ENCODE measurements around the gene SCAPER. TPM values are rescaled to one million over a fixed set of nuclear protein-coding genes. Genes with fewer than 3 reads are reported as not detected.
"Not testable (repeated sequence)": the region's sequence is repeated elsewhere in the genome, so short reads cannot be mapped to it uniquely, and the experiment has no call there.

Gene SCAPER
- total and polyA plus RNA-seq, 2 donors (not counting 1 experiment from before 2014, with no cell fraction given) = 8.3 to 61.6 TPM

- ATAC-seq (ENCODE audit: low read depth) (no peak), DNase-seq (no peak)
- POLR2A ChIA-PET = interaction anchor here (0.6 kb wide), 1 partner anchor 287 kb away, joined by 5 read pairs; no protein-coding TSS in a partner anchor
- Histone ChIP-seq H3K9ac (ENCODE audit: low read length) (no peak overlapping the region), H3K4me1 (ENCODE audit: control insufficient read depth in 2 of 2, insufficient read depth in 2 of 2, low read length in 2 of 2) (no peaks in the 10 kb centered on the region), H3K9me3 (ENCODE audit: control extremely low read depth in 1 of 3, control insufficient read depth in 2 of 3, insufficient read depth in 1 of 3, low read length in 2 of 3) (peaks cover 0 to 11% (median 2%) of the 10 kb centered on the region in 3 donors), H3K27me3 (replicated peaks in 1 of 4; ENCODE audit: control extremely low read depth in 1 of 4, control insufficient read depth in 3 of 4, insufficient read depth in 4 of 4, low read length in 3 of 4) (no peaks in the 10 kb centered on the region), H3K4me2 (replicated peaks; ENCODE audit: low read depth, low read length, poor library complexity, severe bottlenecking) (no peak overlapping the region), H3K4me3 (ENCODE audit: control extremely low read depth in 1 of 5, extremely low read depth in 1 of 5, insufficient read depth in 1 of 5, low read depth in 2 of 5, low read length in 4 of 5) (no peak overlapping the region), H4K20me1 (ENCODE audit: control insufficient read depth, insufficient read depth, low read length, poor library complexity, severe bottlenecking) (no peaks in the 10 kb centered on the region), H3K79me2 (ENCODE audit: control insufficient read depth, insufficient read depth, low read length) (no peaks in the 10 kb centered on the region), H3K36me3 (replicated peaks in 1 of 2; ENCODE audit: control extremely low read depth in 1 of 2, control insufficient read depth in 1 of 2, extremely low read depth in 1 of 2, insufficient read depth in 2 of 2, low read length in 1 of 2) (peaks cover 0 to 2% of the 10 kb centered on the region in 2 experiments), H3K27ac (ENCODE audit: low read length in 2 of 2) (no peak overlapping the region), H2AFZ (ENCODE audit: insufficient read depth, low read depth, low read length, poor library complexity, severe bottlenecking) (no peak overlapping the region)
- Mint-ChIP-seq H3K27me3 (no peaks in the 10 kb centered on the region), H3K27ac (no peak overlapping the region), H3K4me1 (peaks cover 13% of the 10 kb centered on the region), H3K9me3 (ENCODE audit: insufficient read depth) (peaks cover 9% of the 10 kb centered on the region), H3K4me3 (no peak overlapping the region)
- no peak for TF ChIP-seq CTCF (IDR thresholded peaks at IDR 0.05)
- no peak for TF ChIP-seq EZH2 (IDR thresholded peaks at IDR 0.05; ENCODE audit: borderline replicate concordance, insufficient read depth, low read depth, low read length, poor library complexity, severe bottlenecking)
- CTCF ChIA-PET = no interaction called here
- intact Hi-C loops (cut with micrococcal nuclease) = no loop called here
- 85% methylated on average over 4 of the region's 4 CpGs for WGBS (ENCODE audit: insufficient coverage)
Measured at GRCh38 chr15:76714950-76715349, 190.2 kb downstream of the SCAPER start.

DNA sequence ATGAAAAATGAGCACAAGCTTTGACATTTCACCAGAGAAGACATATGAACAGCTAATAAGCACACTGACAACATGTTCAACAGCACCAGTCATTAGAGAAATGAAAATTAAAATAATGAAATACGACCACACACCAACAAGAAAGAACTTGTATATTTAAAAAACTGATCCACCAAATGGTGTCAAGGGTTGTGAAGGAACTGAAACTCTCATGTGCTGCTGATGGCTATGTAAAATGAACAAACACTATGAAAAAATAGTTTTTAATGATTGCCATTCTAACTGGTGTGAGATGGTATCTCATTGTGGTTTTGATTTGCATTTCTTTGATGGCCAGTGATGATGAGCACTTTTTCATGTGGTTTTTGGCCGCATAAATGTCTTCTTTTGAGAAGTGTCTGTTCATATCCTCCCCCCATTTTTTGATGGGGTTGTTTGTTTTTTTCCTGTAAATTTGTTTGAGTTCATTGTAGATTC, 193.8 kb downstream of the SCAPER start:
- DNase-seq (no peak), ATAC-seq (ENCODE audit: low read depth) (peak; percentile 36)
- Mint-ChIP-seq H3K9me3 (ENCODE audit: insufficient read depth) (peaks cover 4% of the 10 kb centered on the region), H3K4me1 (peaks cover 13% of the 10 kb centered on the region), H3K4me3 (no peak overlapping the region), H3K27ac (no peak overlapping the region), H3K27me3 (no peaks in the 10 kb centered on the region)
- Histone ChIP-seq H3K9me3 (ENCODE audit: control extremely low read depth in 1 of 3, control insufficient read depth in 2 of 3, insufficient read depth in 1 of 3, low read length in 2 of 3) (peaks cover 0 to 11% (median 0%) of the 10 kb centered on the region in 3 donors), H3K27me3 (replicated peaks in 1 of 4; ENCODE audit: control extremely low read depth in 1 of 4, control insufficient read depth in 3 of 4, insufficient read depth in 4 of 4, low read length in 3 of 4) (no peaks in the 10 kb centered on the region), H3K9ac (ENCODE audit: low read length) (no peak overlapping the region), H2AFZ (ENCODE audit: insufficient read depth, low read depth, low read length, poor library complexity, severe bottlenecking) (no peak overlapping the region), H3K27ac (ENCODE audit: low read length in 2 of 2) (no peak overlapping the region), H3K4me2 (replicated peaks; ENCODE audit: low read depth, low read length, poor library complexity, severe bottlenecking) (no peak overlapping the region), H3K4me3 (ENCODE audit: control extremely low read depth in 1 of 5, extremely low read depth in 1 of 5, insufficient read depth in 1 of 5, low read depth in 2 of 5, low read length in 4 of 5) (no peak overlapping the region), H3K36me3 (replicated peaks in 1 of 2; ENCODE audit: control extremely low read depth in 1 of 2, control insufficient read depth in 1 of 2, extremely low read depth in 1 of 2, insufficient read depth in 2 of 2, low read length in 1 of 2) (peaks cover 0 to 2% of the 10 kb centered on the region in 2 experiments), H4K20me1 (ENCODE audit: control insufficient read depth, insufficient read depth, low read length, poor library complexity, severe bottlenecking) (no peaks in the 10 kb centered on the region), H3K4me1 (ENCODE audit: control insufficient read depth in 2 of 2, insufficient read depth in 2 of 2, low read length in 2 of 2) (no peaks in the 10 kb centered on the region), H3K79me2 (ENCODE audit: control insufficient read depth, insufficient read depth, low read length) (no peaks in the 10 kb centered on the region)
- WGBS (ENCODE audit: insufficient coverage) = no CpG with 5 or more reads among the region's 2 CpGs
- ChIA-PET CTCF (no interaction called here), POLR2A (no interaction called here)
- no peak for TF ChIP-seq EZH2 (IDR thresholded peaks at IDR 0.05; ENCODE audit: borderline replicate concordance, insufficient read depth, low read depth, low read length, poor library complexity, severe bottlenecking)
- TF ChIP-seq CTCF (IDR thresholded peaks at IDR 0.05) = no peak
- intact Hi-C loops (cut with micrococcal nuclease) = no loop called here

DNA sequence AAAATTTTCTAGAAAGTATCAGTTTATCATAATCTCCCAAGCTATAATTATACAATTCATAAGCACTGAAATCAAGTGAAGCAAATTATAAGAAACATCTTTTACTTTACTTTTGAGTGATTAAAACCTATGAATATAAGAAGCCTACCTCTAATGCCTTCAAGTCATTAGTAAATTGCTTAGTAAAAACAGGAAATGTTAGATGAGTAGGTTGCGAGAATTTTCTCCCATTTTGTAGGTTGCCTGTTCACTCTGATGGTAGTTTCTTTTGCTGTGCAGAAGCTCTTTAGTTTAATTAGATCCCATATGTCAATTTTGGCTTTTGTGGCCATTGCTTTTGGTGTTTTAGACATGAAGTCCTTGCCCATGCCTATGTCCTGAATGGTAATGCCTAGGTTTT, 201.1 kb downstream of the SCAPER start:
- no CpG with 5 or more reads among the region's 1 CpG for WGBS (ENCODE audit: insufficient coverage)

More for the DNA sequence above, 201.1 kb downstream of the SCAPER start:
- ATAC-seq (ENCODE audit: low read depth); H3K9ac ChIP-seq (ENCODE audit: low read length); H2AFZ ChIP-seq (ENCODE audit: insufficient read depth, low read depth, low read length, poor library complexity, severe bottlenecking); H3K4me1 Mint-ChIP-seq; H3K4me2 ChIP-seq (replicated peaks; ENCODE audit: low read depth, low read length, poor library complexity, severe bottlenecking); H4K20me1 ChIP-seq (ENCODE audit: control insufficient read depth, insufficient read depth, low read length, poor library complexity, severe bottlenecking); H3K27me3 ChIP-seq (replicated peaks in 1 of 4; ENCODE audit: control extremely low read depth in 1 of 4, control insufficient read depth in 3 of 4, insufficient read depth in 4 of 4, low read length in 3 of 4); H3K27ac ChIP-seq (ENCODE audit: low read length in 2 of 2); H3K4me1 ChIP-seq (ENCODE audit: control insufficient read depth in 2 of 2, insufficient read depth in 2 of 2, low read length in 2 of 2); H3K79me2 ChIP-seq (ENCODE audit: control insufficient read depth, insufficient read depth, low read length); H3K27ac Mint-ChIP-seq; H3K27me3 Mint-ChIP-seq; DNase-seq; H3K9me3 ChIP-seq (ENCODE audit: control extremely low read depth in 1 of 3, control insufficient read depth in 2 of 3, insufficient read depth in 1 of 3, low read length in 2 of 3); H3K4me3 Mint-ChIP-seq; H3K4me3 ChIP-seq (ENCODE audit: control extremely low read depth in 1 of 5, extremely low read depth in 1 of 5, insufficient read depth in 1 of 5, low read depth in 2 of 5, low read length in 4 of 5); POLR2A ChIA-PET; CTCF ChIA-PET; H3K9me3 Mint-ChIP-seq (ENCODE audit: insufficient read depth); intact Hi-C loops (cut with micrococcal nuclease): not testable (repeated sequence)
- H3K36me3 ChIP-seq (replicated peaks in 1 of 2; ENCODE audit: control extremely low read depth in 1 of 2, control insufficient read depth in 1 of 2, extremely low read depth in 1 of 2, insufficient read depth in 2 of 2, low read length in 1 of 2) = peaks cover 0 to 27% of the 10 kb centered on the region in 2 experiments
